ENCODE results near the gene CD33.
A peak's percentile ranks its signal among the peaks of the same experiment; 100 is the strongest.

CD33 gene

DNA sequence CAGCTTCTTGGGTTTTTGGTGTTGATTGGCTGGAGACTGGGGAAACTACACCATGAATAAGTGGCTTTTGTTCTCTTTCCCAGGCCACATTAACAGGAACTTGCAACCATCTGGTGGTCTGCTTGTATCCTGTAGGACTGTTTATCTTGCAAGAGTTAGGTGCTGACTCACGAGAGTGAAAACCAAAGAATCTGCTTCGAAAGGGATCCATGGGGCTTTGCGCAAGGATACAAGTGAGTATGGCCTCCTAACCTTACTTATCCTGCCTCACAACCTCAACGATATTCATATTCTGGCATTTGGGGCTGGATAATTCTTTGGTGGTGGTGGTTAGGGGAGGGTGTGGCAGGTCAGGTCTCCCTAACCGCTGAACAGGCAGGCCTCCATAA is 21.3 kb downstream of the CD33 start:
- Histone ChIP-seq H3K9me3 (ENCODE audit: control extremely low read depth in 1 of 5, control insufficient read depth in 4 of 5, insufficient read depth in 2 of 5, low read depth in 1 of 5, low read length in 4 of 5) (peaks cover 0 to 6% (median 0%) of the 10 kb centered on the region in 5 experiments), H3K27ac (ENCODE audit: insufficient read depth in 1 of 2, low read depth in 1 of 2, low read length in 2 of 2, poor library complexity in 1 of 2, severe bottlenecking in 2 of 2) (peak overlapping the region in 1 of 2 experiments; percentile 59), H3K4me1 (ENCODE audit: control extremely low read depth in 1 of 4, control insufficient read depth in 4 of 4, insufficient read depth in 4 of 4, low read length in 3 of 4) (peaks cover 18 to 80% (median 74%) of the 10 kb centered on the region in 4 experiments), H3K4me3 (ENCODE audit: control insufficient read depth in 1 of 7, extremely low read depth in 1 of 7, insufficient read depth in 4 of 7, low read depth in 2 of 7, low read length in 6 of 7) (peak overlapping the region in 4 of 7 experiments; percentile 19 to 46 (median 32)), H3K36me3 (ENCODE audit: control insufficient read depth in 4 of 4, insufficient read depth in 4 of 4, low read length in 3 of 4) (peaks cover 0 to 19% (median 0%) of the 10 kb centered on the region in 4 experiments), H3K27me3 (replicated peaks in 2 of 5; ENCODE audit: control insufficient read depth in 4 of 5, insufficient read depth in 5 of 5, low read length in 4 of 5) (no peaks in the 10 kb centered on the region)
- peak; percentile 95 to 99 (median 98) for DNase-seq
- no CpG with 5 or more reads among the region's 5 CpGs for WGBS (ENCODE audit: insufficient coverage)
- ChIA-PET CTCF (interaction anchor here (0.8 to 5.7 kb wide), 7 partner anchors 13 to 151 kb away, joined by 3 to 42 read pairs (median 4); no protein-coding TSS in a partner anchor), POLR2A (interaction anchor here (1.0 kb wide), 1 partner anchor 16 kb away, joined by 3 read pairs; no protein-coding TSS in a partner anchor)

DNA sequence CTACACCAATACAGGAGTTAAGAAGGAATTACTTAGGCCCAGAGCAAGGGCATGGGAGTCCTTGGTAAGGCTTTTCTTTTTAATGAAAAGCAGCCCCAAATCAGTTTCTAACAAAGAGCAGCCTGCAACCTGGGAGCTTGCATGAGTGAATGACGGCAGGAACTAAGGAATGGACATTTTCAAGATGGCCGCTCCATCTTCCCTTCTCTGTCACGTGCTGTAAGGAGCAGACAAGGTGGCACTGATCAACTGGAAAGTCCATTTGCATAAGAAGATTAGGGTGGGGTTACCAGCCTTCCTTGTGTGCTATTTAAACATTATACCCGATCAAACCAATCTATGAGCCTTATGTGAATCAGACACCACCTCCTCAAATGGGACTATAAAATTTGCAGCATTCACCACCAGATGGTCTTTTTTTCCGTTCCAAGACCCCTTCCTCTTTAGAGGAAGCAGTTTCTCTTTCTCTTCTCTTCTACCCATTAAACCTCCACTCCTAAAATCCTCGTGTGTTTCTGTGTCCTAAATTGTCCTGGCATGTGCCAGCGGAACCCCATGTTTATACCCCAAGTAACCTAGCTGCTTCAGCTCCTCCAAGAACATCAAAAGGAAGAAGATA is 23.2 kb downstream of the CD33 start:
- 77% methylated on average over 6 of the region's 7 CpGs for WGBS (ENCODE audit: insufficient coverage)
- ChIA-PET CTCF (interaction anchor here (1.1 to 3.2 kb wide), 2 partner anchors 12 to 100 kb away, joined by 3 to 12 read pairs; no protein-coding TSS in a partner anchor), POLR2A (interaction anchor here (1.3 kb wide), 1 partner anchor 10 kb away, joined by 5 read pairs; no protein-coding TSS in a partner anchor)
- Histone ChIP-seq H3K4me1 (ENCODE audit: control extremely low read depth in 1 of 4, control insufficient read depth in 4 of 4, insufficient read depth in 4 of 4, low read length in 3 of 4) (peaks cover 18 to 72% (median 61%) of the 10 kb centered on the region in 4 experiments), H3K9me3 (ENCODE audit: control extremely low read depth in 1 of 5, control insufficient read depth in 4 of 5, insufficient read depth in 2 of 5, low read depth in 1 of 5, low read length in 4 of 5) (peaks cover 0 to 4% (median 0%) of the 10 kb centered on the region in 5 experiments), H3K27ac (ENCODE audit: insufficient read depth in 1 of 2, low read depth in 1 of 2, low read length in 2 of 2, poor library complexity in 1 of 2, severe bottlenecking in 2 of 2) (peak overlapping the region in 1 of 2 experiments; percentile 2), H3K4me3 (ENCODE audit: control insufficient read depth in 1 of 7, extremely low read depth in 1 of 7, insufficient read depth in 4 of 7, low read depth in 2 of 7, low read length in 6 of 7) (no peak overlapping the region), H3K36me3 (ENCODE audit: control insufficient read depth in 4 of 4, insufficient read depth in 4 of 4, low read length in 3 of 4) (peaks cover 0 to 7% (median 0%) of the 10 kb centered on the region in 4 experiments), H3K27me3 (replicated peaks in 2 of 5; ENCODE audit: control insufficient read depth in 4 of 5, insufficient read depth in 5 of 5, low read length in 4 of 5) (no peaks in the 10 kb centered on the region)
- peak in 2 of 3 donors; percentile 53 to 74 for DNase-seq

DNA sequence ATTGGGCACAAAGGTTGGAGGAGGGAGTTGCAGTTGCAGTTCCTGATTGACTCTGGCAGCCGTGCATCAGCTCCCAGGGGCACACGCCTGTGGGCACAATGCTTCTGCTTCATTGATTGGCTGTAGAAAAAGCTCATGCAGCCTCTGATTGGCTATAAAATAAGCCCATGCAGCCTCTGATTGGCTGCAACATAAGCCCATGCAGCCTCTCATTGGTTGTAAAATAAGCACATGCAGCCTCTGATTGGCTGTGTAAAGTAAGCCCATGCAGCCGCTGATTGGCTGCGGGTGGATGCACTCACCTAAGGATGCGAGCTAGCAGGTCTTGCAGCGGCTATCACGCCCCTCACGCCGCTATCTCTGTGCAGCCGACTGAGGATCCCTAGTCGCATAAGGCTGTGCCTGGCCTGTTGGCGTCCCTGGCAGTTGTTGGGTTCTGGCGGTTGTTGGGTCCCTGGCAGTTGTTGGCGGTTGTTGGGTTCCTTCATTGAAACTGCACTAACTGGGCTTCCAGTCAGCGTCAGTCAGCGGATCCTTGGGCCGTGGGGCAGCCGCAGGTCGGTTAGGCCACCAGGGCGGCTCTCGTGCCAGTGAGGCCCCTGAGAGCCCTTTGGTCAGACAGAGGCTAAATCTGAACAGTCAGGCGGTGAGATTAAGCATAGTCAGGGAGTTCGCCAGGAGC is 26.0 kb downstream of the CD33 start, which contains the start of gene SIGLECL1:
Gene SIGLECL1, plus strand, starts transcription at position 295 of the 682 bp plus-strand sequence. CDS start 12,993 bp downstream, outside the sequence.
- CTCF ChIA-PET, result interaction anchor here (2.4 to 3.2 kb wide), 2 partner anchors 9 to 92 kb away, joined by 6 to 12 read pairs; no protein-coding TSS in a partner anchor
- 99% methylated on average over 19 of the region's 23 CpGs for WGBS (ENCODE audit: insufficient coverage)
- Histone ChIP-seq H3K9me3 (ENCODE audit: control extremely low read depth in 1 of 5, control insufficient read depth in 4 of 5, insufficient read depth in 2 of 5, low read depth in 1 of 5, low read length in 4 of 5) (peaks cover 0 to 4% (median 0%) of the 10 kb centered on the region in 5 experiments), H3K4me3 (ENCODE audit: control insufficient read depth in 1 of 7, extremely low read depth in 1 of 7, insufficient read depth in 4 of 7, low read depth in 2 of 7, low read length in 6 of 7) (no peak within 1 kb of the TSS), H3K36me3 (ENCODE audit: control insufficient read depth in 4 of 4, insufficient read depth in 4 of 4, low read length in 3 of 4) (no peaks in the 10 kb centered on the region), H3K27me3 (replicated peaks in 2 of 5; ENCODE audit: control insufficient read depth in 4 of 5, insufficient read depth in 5 of 5, low read length in 4 of 5) (no peaks in the 10 kb centered on the region), H3K4me1 (ENCODE audit: control extremely low read depth in 1 of 4, control insufficient read depth in 4 of 4, insufficient read depth in 4 of 4, low read length in 3 of 4) (peaks cover 11 to 57% (median 38%) of the 10 kb centered on the region in 4 experiments), H3K27ac (ENCODE audit: insufficient read depth in 1 of 2, low read depth in 1 of 2, low read length in 2 of 2, poor library complexity in 1 of 2, severe bottlenecking in 2 of 2) (no peak within 1 kb of the TSS)
- POLR2A ChIA-PET, result no interaction called here
- no peak for DNase-seq

DNA sequence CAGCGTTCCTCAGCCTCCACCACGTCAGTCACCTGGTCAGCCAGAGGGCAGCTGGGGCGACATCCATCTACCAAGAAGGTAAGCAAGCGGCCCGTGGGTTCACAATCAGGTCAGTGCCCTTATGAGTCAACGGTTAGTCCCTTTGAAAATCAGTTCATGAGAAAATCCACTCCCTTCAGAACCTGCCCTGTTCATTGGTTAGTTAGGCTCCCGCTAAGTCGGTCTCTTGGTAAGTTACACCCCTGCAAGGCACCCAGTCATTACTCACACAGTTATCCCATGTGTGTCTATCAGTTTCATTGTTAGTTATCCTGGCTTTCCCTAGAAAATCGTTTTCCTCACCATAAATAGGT is 26.6 kb downstream of the CD33 start:
- Histone ChIP-seq H3K4me1 (ENCODE audit: control extremely low read depth in 1 of 4, control insufficient read depth in 4 of 4, insufficient read depth in 4 of 4, low read length in 3 of 4) (peaks cover 15 to 57% (median 35%) of the 10 kb centered on the region in 4 experiments), H3K36me3 (ENCODE audit: control insufficient read depth in 4 of 4, insufficient read depth in 4 of 4, low read length in 3 of 4) (no peaks in the 10 kb centered on the region), H3K27me3 (replicated peaks in 2 of 5; ENCODE audit: control insufficient read depth in 4 of 5, insufficient read depth in 5 of 5, low read length in 4 of 5) (no peaks in the 10 kb centered on the region), H3K9me3 (ENCODE audit: control extremely low read depth in 1 of 5, control insufficient read depth in 4 of 5, insufficient read depth in 2 of 5, low read depth in 1 of 5, low read length in 4 of 5) (peaks cover 0 to 4% (median 0%) of the 10 kb centered on the region in 5 experiments), H3K27ac (ENCODE audit: insufficient read depth in 1 of 2, low read depth in 1 of 2, low read length in 2 of 2, poor library complexity in 1 of 2, severe bottlenecking in 2 of 2) (no peak overlapping the region), H3K4me3 (ENCODE audit: control insufficient read depth in 1 of 7, extremely low read depth in 1 of 7, insufficient read depth in 4 of 7, low read depth in 2 of 7, low read length in 6 of 7) (no peak overlapping the region)
- POLR2A ChIA-PET, result no interaction called here
- DNase-seq, result no peak
- CTCF ChIA-PET, result interaction anchor here (2.4 kb wide), 1 partner anchor 93 kb away, joined by 6 read pairs; no protein-coding TSS in a partner anchor
- over 99% methylated on average over 8 of the region's 9 CpGs for WGBS (ENCODE audit: insufficient coverage)

DNA sequence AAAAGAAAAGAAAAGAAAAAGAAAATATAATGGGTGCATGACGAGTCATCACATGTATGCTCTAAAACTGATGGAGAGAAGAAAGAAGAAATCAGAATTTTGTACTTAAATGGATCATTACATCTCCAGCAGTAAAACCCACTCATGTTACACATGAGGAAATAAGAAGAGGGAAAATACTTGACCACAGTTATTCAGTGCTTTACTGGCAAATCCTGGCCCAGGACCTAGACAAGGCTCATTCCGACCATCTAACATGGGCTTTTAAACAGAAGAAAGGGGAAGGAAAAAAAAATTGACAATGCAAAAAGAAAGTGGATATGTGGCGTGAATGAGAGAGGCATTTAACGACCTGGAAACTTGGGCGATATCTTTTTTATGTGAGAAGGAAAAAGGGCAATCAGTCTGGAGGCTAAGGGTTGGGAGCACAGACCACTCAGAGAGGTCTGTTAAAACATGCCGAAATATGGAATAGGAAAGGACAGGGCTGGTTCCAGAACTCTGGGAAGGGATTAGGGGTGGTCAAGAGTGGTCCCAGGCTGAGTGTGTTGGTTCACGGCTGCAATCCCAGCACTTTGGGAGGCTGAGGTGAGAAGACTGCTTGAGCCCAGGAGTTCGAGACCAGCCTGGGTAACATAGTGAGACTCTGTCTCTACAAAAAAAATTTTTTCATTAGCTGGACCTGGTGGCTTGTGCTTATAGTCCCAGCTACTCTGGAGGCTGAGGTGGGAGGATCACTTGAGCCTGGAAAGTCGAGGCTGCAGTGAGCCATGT is 27.6 kb downstream of the CD33 start:
- no peaks in the 10 kb centered on the region for H3K36me3 ChIP-seq (ENCODE audit: control insufficient read depth in 4 of 4, insufficient read depth in 4 of 4, low read length in 3 of 4)
- H3K27ac ChIP-seq (ENCODE audit: insufficient read depth in 1 of 2, low read depth in 1 of 2, low read length in 2 of 2, poor library complexity in 1 of 2, severe bottlenecking in 2 of 2), result no peak overlapping the region
- ChIA-PET POLR2A (no interaction called here), CTCF (interaction anchor here (1.1 to 1.3 kb wide), 2 partner anchors 53 to 93 kb away, joined by 3 to 5 read pairs; no protein-coding TSS in a partner anchor)
- peaks cover 0 to 4% (median 0%) of the 10 kb centered on the region in 5 experiments for H3K9me3 ChIP-seq (ENCODE audit: control extremely low read depth in 1 of 5, control insufficient read depth in 4 of 5, insufficient read depth in 2 of 5, low read depth in 1 of 5, low read length in 4 of 5)
- no peaks in the 10 kb centered on the region for H3K27me3 ChIP-seq (replicated peaks in 2 of 5; ENCODE audit: control insufficient read depth in 4 of 5, insufficient read depth in 5 of 5, low read length in 4 of 5)
- H3K4me1 ChIP-seq (ENCODE audit: control extremely low read depth in 1 of 4, control insufficient read depth in 4 of 4, insufficient read depth in 4 of 4, low read length in 3 of 4), result peaks cover 16 to 53% (median 30%) of the 10 kb centered on the region in 4 experiments
- peak in 1 of 3 donors; percentile 28 for DNase-seq
- 72% methylated on average over 8 of the region's 9 CpGs for WGBS (ENCODE audit: insufficient coverage)
- no peak overlapping the region for H3K4me3 ChIP-seq (ENCODE audit: control insufficient read depth in 1 of 7, extremely low read depth in 1 of 7, insufficient read depth in 4 of 7, low read depth in 2 of 7, low read length in 6 of 7)

DNA sequence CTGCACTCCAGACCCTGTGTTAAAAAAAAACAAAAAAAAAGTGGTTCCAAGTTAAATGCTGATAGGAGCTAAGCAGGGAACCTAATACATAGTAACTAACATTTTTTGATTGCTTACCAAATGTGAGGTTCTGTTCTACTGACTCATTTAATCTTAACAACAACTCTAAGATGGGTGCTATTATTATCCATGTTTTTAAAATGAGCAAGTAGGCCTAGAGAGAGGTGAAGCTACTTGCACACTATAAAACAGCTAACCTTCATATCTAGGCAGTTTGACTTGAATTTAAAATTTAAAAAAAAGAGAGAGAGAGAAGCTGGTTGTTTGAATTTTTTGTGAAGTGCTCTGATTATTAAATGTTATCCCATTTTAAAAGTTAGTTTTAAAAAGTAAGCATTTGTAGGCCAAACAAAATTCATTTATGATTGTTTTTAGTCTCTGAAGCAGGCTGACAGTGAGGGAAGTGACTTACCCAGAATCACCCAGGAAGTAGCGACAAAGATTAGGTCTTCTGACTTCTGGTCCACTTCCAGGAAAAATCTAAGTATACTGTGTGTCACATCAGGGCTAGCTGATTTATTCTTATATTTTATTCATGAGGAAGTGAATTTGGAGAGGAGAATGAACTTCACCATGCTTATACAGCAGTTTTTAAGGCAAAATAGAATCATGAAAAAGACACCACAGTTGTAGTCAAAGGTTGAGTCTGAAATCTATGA is 28.4 kb downstream of the CD33 start:
- H3K27ac ChIP-seq (ENCODE audit: insufficient read depth in 1 of 2, low read depth in 1 of 2, low read length in 2 of 2, poor library complexity in 1 of 2, severe bottlenecking in 2 of 2), result no peak overlapping the region
- CTCF ChIA-PET, result interaction anchor here (1.1 to 1.3 kb wide), 2 partner anchors 53 to 94 kb away, joined by 3 to 5 read pairs; no protein-coding TSS in a partner anchor
- no peak for DNase-seq
- POLR2A ChIA-PET, result no interaction called here
- H3K9me3 ChIP-seq (ENCODE audit: control extremely low read depth in 1 of 5, control insufficient read depth in 4 of 5, insufficient read depth in 2 of 5, low read depth in 1 of 5, low read length in 4 of 5), result peaks cover 0 to 4% (median 0%) of the 10 kb centered on the region in 5 experiments
- 100% methylated on average over 1 of the region's 1 CpG for WGBS (ENCODE audit: insufficient coverage)
- no peaks in the 10 kb centered on the region for H3K36me3 ChIP-seq (ENCODE audit: control insufficient read depth in 4 of 4, insufficient read depth in 4 of 4, low read length in 3 of 4)
- H3K27me3 ChIP-seq (replicated peaks in 2 of 5; ENCODE audit: control insufficient read depth in 4 of 5, insufficient read depth in 5 of 5, low read length in 4 of 5), result no peaks in the 10 kb centered on the region
- H3K4me3 ChIP-seq (ENCODE audit: control insufficient read depth in 1 of 7, extremely low read depth in 1 of 7, insufficient read depth in 4 of 7, low read depth in 2 of 7, low read length in 6 of 7), result no peak overlapping the region
- peaks cover 20 to 53% (median 32%) of the 10 kb centered on the region in 4 experiments for H3K4me1 ChIP-seq (ENCODE audit: control extremely low read depth in 1 of 4, control insufficient read depth in 4 of 4, insufficient read depth in 4 of 4, low read length in 3 of 4)
